ENCODE results near the gene POF1B.
"Not testable (repeated sequence)": the region's sequence is repeated elsewhere in the genome, so short reads cannot be mapped to it uniquely, and the experiment has no call there.

The POF1B gene

GRCh38 chrX:85365370-85365995, 14.0 kb downstream of the POF1B start:
- no peak overlapping the region for H3K9ac ChIP-seq (ENCODE audit: insufficient read length)
- DNase-seq (ENCODE audit: low read depth, low spot score), result no peak
- H3K9me3 ChIP-seq (ENCODE audit: low read depth, low read length), result no peaks in the 10 kb centered on the region
- H3K36me3 ChIP-seq (ENCODE audit: insufficient read depth, low read length), result no peaks in the 10 kb centered on the region
- no peak overlapping the region for H3K4me3 ChIP-seq
- TF ChIP-seq FOXP2 (optimal IDR thresholded peaks at IDR 0.05; ENCODE audit: control extremely low read depth, extremely low read length, insufficient read depth) (no peak), EZH2 (IDR thresholded peaks at IDR 0.05) (no peak), POLR2AphosphoS5 (IDR thresholded peaks at IDR 0.05; ENCODE audit: borderline replicate concordance, low read depth, low read length) (no peak)
- no peak overlapping the region for H3K27ac ChIP-seq

GRCh38 chrX:85359051-85359450, 20.4 kb downstream of the POF1B start:
- TF ChIP-seq FOXP2 (optimal IDR thresholded peaks at IDR 0.05; ENCODE audit: control extremely low read depth, extremely low read length, insufficient read depth) (no peak), EZH2 (IDR thresholded peaks at IDR 0.05) (no peak), POLR2AphosphoS5 (IDR thresholded peaks at IDR 0.05; ENCODE audit: borderline replicate concordance, low read depth, low read length) (no peak)
- no peak overlapping the region for H3K27ac ChIP-seq
- H3K4me3 ChIP-seq, result no peak overlapping the region
- no peaks in the 10 kb centered on the region for H3K9me3 ChIP-seq (ENCODE audit: low read depth, low read length)
- no peaks in the 10 kb centered on the region for H3K36me3 ChIP-seq (ENCODE audit: insufficient read depth, low read length)
- DNase-seq (ENCODE audit: low read depth, low spot score), result no peak
- no peak overlapping the region for H3K9ac ChIP-seq (ENCODE audit: insufficient read length)

GRCh38 chrX:85345523-85345922, 33.9 kb downstream of the POF1B start:
- Histone ChIP-seq H3K36me3 (ENCODE audit: insufficient read depth, low read length) (no peaks in the 10 kb centered on the region), H3K27ac (no peak overlapping the region), H3K9ac (ENCODE audit: insufficient read length) (no peak overlapping the region), H3K4me3 (no peak overlapping the region), H3K9me3 (ENCODE audit: low read depth, low read length) (no peaks in the 10 kb centered on the region)
- DNase-seq (ENCODE audit: low read depth, low spot score), result no peak
- TF ChIP-seq FOXP2 (optimal IDR thresholded peaks at IDR 0.05; ENCODE audit: control extremely low read depth, extremely low read length, insufficient read depth) (no peak), EZH2 (IDR thresholded peaks at IDR 0.05) (no peak), POLR2AphosphoS5 (IDR thresholded peaks at IDR 0.05; ENCODE audit: borderline replicate concordance, low read depth, low read length) (no peak)

GRCh38 chrX:85327060-85327333, 52.5 kb downstream of the POF1B start:
- H3K27ac ChIP-seq, result no peak overlapping the region
- no peaks in the 10 kb centered on the region for H3K9me3 ChIP-seq (ENCODE audit: low read depth, low read length)
- H3K36me3 ChIP-seq (ENCODE audit: insufficient read depth, low read length), result no peaks in the 10 kb centered on the region

DNA sequence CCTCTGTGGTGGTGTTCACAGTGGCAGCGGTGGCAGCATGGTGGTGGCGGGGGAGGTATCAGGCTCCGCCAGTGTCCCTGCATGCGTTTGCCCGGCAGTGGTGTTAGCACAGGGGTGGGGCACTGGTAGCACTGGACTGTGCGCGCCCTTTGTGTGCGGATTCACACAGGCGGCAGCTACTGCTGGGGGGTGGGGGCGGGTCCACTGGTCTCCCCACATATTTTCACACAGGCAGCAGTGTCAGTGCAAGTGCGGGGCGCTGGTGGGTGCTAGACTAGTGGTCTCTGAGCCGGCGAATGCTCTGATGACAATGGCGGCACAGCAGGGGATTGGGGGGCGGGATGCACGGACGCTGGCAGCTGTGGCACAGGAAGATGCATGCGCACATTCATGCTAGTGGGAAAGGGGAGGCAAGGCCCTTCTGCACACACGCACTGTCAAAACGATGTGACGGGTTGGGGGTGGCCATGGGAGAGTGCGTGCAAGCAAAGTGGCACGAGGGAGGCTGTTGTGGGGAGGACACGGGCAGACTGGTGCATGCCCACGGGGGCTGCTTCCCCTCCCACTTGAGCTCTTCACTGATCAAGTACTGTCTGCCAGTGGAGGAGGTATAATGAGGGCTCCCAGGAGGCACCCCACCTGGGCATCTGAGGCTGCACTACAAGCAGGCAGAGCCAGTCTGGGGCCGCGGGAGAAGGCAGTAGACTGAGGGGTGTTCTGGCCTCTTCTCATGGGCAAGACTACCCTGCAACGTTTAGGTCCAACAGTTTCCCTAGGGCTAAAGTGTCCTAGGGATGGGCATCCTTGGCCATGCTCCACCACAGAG, 53.0 kb downstream of the POF1B start:
- Histone ChIP-seq H3K9me3 (ENCODE audit: low read depth, low read length) (no peaks in the 10 kb centered on the region), H3K4me3 (no peak overlapping the region), H3K36me3 (ENCODE audit: insufficient read depth, low read length) (no peaks in the 10 kb centered on the region), H3K9ac (ENCODE audit: insufficient read length) (no peak overlapping the region), H3K27ac (no peak overlapping the region)
- TF ChIP-seq POLR2AphosphoS5 (IDR thresholded peaks at IDR 0.05; ENCODE audit: borderline replicate concordance, low read depth, low read length) (no peak), EZH2 (IDR thresholded peaks at IDR 0.05) (no peak), FOXP2 (optimal IDR thresholded peaks at IDR 0.05; ENCODE audit: control extremely low read depth, extremely low read length, insufficient read depth) (no peak)
- no peak for DNase-seq (ENCODE audit: low read depth, low spot score)

More at GRCh38 chrX:85327060-85327333, 52.5 kb downstream of the POF1B start:
- Histone ChIP-seq H3K4me3 (no peak overlapping the region), H3K9ac (ENCODE audit: insufficient read length) (no peak overlapping the region)
- DNase-seq (ENCODE audit: low read depth, low spot score), result no peak
- TF ChIP-seq POLR2AphosphoS5 (IDR thresholded peaks at IDR 0.05; ENCODE audit: borderline replicate concordance, low read depth, low read length) (no peak), EZH2 (IDR thresholded peaks at IDR 0.05) (no peak), FOXP2 (optimal IDR thresholded peaks at IDR 0.05; ENCODE audit: control extremely low read depth, extremely low read length, insufficient read depth) (no peak)

DNA sequence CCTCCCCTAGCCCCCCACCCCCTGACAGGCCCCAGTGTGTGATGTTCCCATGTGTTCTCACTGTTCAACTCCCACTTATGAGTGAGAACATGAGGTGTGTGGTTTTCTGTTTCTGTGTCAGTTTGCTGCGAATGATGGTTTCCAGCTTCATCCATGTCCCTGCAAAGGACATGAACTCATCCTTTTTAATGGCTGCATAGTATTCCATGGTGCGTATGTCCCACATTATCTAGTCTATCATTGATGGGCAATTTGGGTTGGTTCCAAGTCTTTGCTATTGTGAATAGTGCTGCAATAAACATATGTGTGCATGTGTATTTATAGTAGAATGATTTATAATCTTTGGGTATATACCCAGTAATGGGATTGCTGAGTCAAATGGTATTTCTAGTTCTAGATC, 68.1 kb downstream of the POF1B start:
- H3K9ac ChIP-seq (ENCODE audit: insufficient read length); H3K9me3 ChIP-seq (ENCODE audit: low read depth, low read length); H3K4me3 ChIP-seq; DNase-seq (ENCODE audit: low read depth, low spot score); H3K36me3 ChIP-seq (ENCODE audit: insufficient read depth, low read length); H3K27ac ChIP-seq: not testable (repeated sequence)

DNA sequence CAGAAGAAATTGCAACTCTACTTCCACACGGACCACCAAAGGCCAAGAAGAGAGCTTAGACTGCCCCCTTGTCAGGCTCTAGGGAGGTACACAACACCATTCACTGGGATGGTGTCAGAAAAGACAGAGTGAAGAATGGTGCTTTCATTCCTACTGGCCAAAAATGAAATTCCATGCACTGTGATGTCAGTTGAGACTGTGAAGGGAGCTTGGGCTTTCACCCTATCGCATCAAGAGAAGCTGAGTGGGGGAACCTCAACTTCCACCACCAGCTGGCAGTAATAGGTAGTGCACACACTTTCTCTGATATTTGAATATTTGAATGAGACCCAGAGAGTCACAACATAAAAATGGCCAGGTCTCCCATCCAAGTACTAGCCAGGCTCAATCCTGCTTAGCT, 69.7 kb downstream of the POF1B start:
- Histone ChIP-seq H3K27ac (no peak overlapping the region), H3K4me3 (no peak overlapping the region), H3K9ac (ENCODE audit: insufficient read length) (no peak overlapping the region), H3K9me3 (ENCODE audit: low read depth, low read length) (no peaks in the 10 kb centered on the region), H3K36me3 (ENCODE audit: insufficient read depth, low read length) (no peaks in the 10 kb centered on the region)
- DNase-seq (ENCODE audit: low read depth, low spot score), result no peak
- no peak for TF ChIP-seq EZH2 (IDR thresholded peaks at IDR 0.05)
- TF ChIP-seq FOXP2 (optimal IDR thresholded peaks at IDR 0.05; ENCODE audit: control extremely low read depth, extremely low read length, insufficient read depth), result no peak
- no peak for TF ChIP-seq POLR2AphosphoS5 (IDR thresholded peaks at IDR 0.05; ENCODE audit: borderline replicate concordance, low read depth, low read length)

DNA sequence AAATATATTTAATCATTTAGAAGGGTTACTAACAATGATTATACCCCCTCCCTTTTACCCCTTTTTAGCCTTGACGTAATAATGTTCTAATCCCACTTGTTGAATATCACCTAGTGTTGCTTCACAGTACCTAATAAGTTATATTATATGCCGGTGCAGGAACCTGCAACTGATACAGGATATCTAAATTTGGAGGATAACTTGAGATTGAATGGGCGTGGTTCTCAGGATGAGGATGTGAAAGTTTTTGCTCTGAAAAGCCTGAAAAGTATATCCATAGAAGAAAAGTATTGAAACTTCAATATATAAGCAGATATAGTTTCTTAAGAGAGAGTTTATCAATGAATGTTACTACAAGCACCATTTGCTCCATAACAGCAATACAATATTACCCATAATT, 75.9 kb downstream of the POF1B start:
- H3K9me3 ChIP-seq (ENCODE audit: low read depth, low read length), result no peaks in the 10 kb centered on the region
- no peak overlapping the region for H3K9ac ChIP-seq (ENCODE audit: insufficient read length)
- H3K27ac ChIP-seq, result no peak overlapping the region
- no peaks in the 10 kb centered on the region for H3K36me3 ChIP-seq (ENCODE audit: insufficient read depth, low read length)
- no peak for DNase-seq (ENCODE audit: low read depth, low spot score)
- TF ChIP-seq FOXP2 (optimal IDR thresholded peaks at IDR 0.05; ENCODE audit: control extremely low read depth, extremely low read length, insufficient read depth), result no peak
- H3K4me3 ChIP-seq, result no peak overlapping the region
